PFSK-1 (cell line): ENCODE data around the gene SLC5A5.

ENCODE experiments used
- FOXP2 ChIP-seq: optimal IDR thresholded peaks from 2 replicates; pipeline ENCODE3; 2011; ENCODE audit warnings: borderline replicate concordance, control low read depth, inconsistent platforms; ENCODE audit not compliant: insufficient read depth; ENCODE audit errors: extremely low read length, extremely low read depth
- POLR2AphosphoS5 ChIP-seq: IDR thresholded peaks from 2 replicates; pipeline ENCODE4 v1.6.1; 2012; ENCODE audit warnings: low read depth, mild to moderate bottlenecking, control low read depth, low read length, moderate library complexity
- REST ChIP-seq, 2 experiments: IDR thresholded peaks; 2 replicates each; pipeline versions ENCODE4 v1.6.1 to v1.8.0; 2011 to 2012; ENCODE audit warnings: low read depth in 2 of 2, low read length in 2 of 2, control low read depth in 1 of 2, inconsistent platforms in 1 of 2, mild to moderate bottlenecking in 1 of 2, moderate library complexity in 1 of 2; ENCODE audit not compliant: insufficient read depth in 1 of 2
- SIN3A ChIP-seq: IDR thresholded peaks from 2 replicates; pipeline ENCODE4 v1.6.1; 2012; ENCODE audit warnings: mild to moderate bottlenecking, low read length, moderate library complexity, borderline replicate concordance; ENCODE audit not compliant: insufficient read depth
- TAF1 ChIP-seq: IDR thresholded peaks from 2 replicates; pipeline ENCODE4 v1.6.1; 2012; ENCODE audit warnings: low read length, control low read depth, borderline replicate concordance; ENCODE audit not compliant: insufficient read depth

- TF ChIP-seq TAF1 (no peak), POLR2AphosphoS5 (no peak), REST (IDR thresholded peaks at IDR 0.05; ENCODE audit: insufficient read depth in 1 of 2, low read depth in 2 of 2, low read length in 2 of 2) (no peak), FOXP2 (no peak), SIN3A (no peak)
Observed at GRCh38 chr19:17888260-17888659, 16.5 kb downstream of the SLC5A5 start.
